Endothelial cell (in vitro differentiated cells): ENCODE data around the gene DPPA3. TPM values are rescaled to one million over a fixed set of nuclear protein-coding genes. Genes with fewer than 3 reads are reported as not detected.
"Not testable (repeated sequence)": the region's sequence is repeated elsewhere in the genome, so short reads cannot be mapped to it uniquely, and the experiment has no call there.

Experiments
- DNase-seq: peaks from one replicate; pipeline ENCODE4 v3.0.0; 2021; ENCODE audit warnings: low spot score
- H3K27ac Mint-ChIP-seq: one replicate; pipeline ENCODE4 v1.8.0; 2021; ENCODE audit warnings: mixed read lengths, inconsistent platforms; ENCODE audit not compliant: unreplicated experiment
- H3K27me3 Mint-ChIP-seq: one replicate; pipeline ENCODE4 v1.8.0; 2021; ENCODE audit warnings: mild to moderate bottlenecking, moderate library complexity, mixed read lengths, inconsistent platforms; ENCODE audit not compliant: unreplicated experiment
- H3K36me3 Mint-ChIP-seq: one replicate; pipeline ENCODE4 v1.8.0; 2021; ENCODE audit warnings: mild to moderate bottlenecking, low read depth, mixed read lengths, inconsistent platforms; ENCODE audit not compliant: unreplicated experiment
- H3K4me1 Mint-ChIP-seq: one replicate; pipeline ENCODE4 v1.8.0; 2021; ENCODE audit warnings: mild to moderate bottlenecking, mixed read lengths, inconsistent platforms; ENCODE audit not compliant: unreplicated experiment
- H3K4me3 Mint-ChIP-seq: one replicate; pipeline ENCODE4 v1.8.0; 2021; ENCODE audit warnings: mild to moderate bottlenecking, mixed read lengths, inconsistent platforms; ENCODE audit not compliant: unreplicated experiment
- H3K9me3 Mint-ChIP-seq: one replicate; pipeline ENCODE4 v1.8.0; 2021; ENCODE audit warnings: mixed read lengths, inconsistent platforms; ENCODE audit not compliant: unreplicated experiment
- long read RNA-seq: library from polyadenylated mRNA; unstranded; transcript quantifications from one replicate; pipeline ENCODE4 v2.0.0, GENCODE V29; 2020; ENCODE audit not compliant: unreplicated experiment
- total RNA-seq: library from RNA; stranded (reverse); fragmentation: NEBNext Ultra II Directional; extraction: Animal tissue kit (Norgen Biotek cat#: 25700); gene quantifications from one replicate; pipeline ENCODE4 v1.2.1, GENCODE V29; 2021; ENCODE audit not compliant: unreplicated experiment
- TF ChIP-seq, protein P1 (sequence below): fragments of 200-600 bp; sonication (generic); IDR thresholded peaks from one replicate; pipeline ENCODE4 v1.5.0; 2021; ENCODE audit warnings: antibody characterized with exemption; ENCODE audit not compliant: unreplicated experiment

The DPPA3 gene
- 0.26 TPM for total RNA-seq
- long read RNA-seq: 0 reads

DNA sequence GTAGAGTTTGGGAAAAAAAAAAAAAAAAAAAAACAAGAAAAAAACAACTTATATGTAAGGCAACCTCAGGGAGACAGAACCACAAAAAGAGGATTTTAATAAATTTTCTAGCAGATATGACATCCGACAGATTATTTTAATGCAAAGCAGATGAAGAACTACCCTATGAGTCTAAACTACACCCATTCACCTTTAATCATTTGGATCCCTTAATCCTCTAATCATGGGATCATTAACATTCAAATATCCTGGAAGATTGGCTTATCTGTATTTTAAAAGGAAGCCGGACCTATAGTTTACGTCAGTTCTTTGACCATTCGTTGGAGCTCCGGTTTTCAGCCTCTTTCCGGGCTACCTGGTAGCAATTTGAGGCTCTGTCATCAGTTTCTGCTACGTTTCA is at the start of gene DPPA3:
Gene DPPA3 (plus strand): TSS at position 301 of the 400 bp plus-strand sequence. CDS start 138 bp downstream, outside the sequence.
- DNase-seq: no peak
- Mint-ChIP-seq H3K4me3 (no peak within 1 kb of the TSS), H3K27me3 (peaks cover 1% of the 10 kb centered on the region), H3K9me3 (no peaks in the 10 kb centered on the region), H3K4me1 (no peaks in the 10 kb centered on the region), H3K36me3 (no peaks in the 10 kb centered on the region), H3K27ac (peak within 1 kb of the TSS; percentile 9)
- TF ChIP-seq, protein P1, sequence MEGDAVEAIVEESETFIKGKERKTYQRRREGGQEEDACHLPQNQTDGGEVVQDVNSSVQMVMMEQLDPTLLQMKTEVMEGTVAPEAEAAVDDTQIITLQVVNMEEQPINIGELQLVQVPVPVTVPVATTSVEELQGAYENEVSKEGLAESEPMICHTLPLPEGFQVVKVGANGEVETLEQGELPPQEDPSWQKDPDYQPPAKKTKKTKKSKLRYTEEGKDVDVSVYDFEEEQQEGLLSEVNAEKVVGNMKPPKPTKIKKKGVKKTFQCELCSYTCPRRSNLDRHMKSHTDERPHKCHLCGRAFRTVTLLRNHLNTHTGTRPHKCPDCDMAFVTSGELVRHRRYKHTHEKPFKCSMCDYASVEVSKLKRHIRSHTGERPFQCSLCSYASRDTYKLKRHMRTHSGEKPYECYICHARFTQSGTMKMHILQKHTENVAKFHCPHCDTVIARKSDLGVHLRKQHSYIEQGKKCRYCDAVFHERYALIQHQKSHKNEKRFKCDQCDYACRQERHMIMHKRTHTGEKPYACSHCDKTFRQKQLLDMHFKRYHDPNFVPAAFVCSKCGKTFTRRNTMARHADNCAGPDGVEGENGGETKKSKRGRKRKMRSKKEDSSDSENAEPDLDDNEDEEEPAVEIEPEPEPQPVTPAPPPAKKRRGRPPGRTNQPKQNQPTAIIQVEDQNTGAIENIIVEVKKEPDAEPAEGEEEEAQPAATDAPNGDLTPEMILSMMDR: no peak

DNA sequence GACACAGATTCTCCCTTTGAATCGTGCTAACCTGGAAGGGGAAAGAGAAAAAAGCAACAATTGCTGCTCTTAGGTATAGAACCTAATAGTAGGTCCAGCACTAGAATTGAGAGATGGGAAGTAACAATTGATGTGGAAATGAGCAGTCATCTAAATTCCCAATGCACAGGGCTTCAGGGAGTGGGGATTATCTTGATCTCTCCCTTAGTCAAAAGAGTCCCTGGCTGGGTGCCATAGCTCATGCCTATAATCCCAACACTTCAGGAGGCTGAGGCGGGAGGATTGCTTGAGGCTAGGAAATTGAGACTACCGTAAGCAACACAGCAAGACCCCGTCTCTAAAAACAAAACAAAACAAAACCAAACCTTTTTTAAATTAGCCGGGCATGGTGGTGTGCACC is 49.5 kb upstream of the DPPA3 start:
- H3K4me1 Mint-ChIP-seq: no peaks in the 10 kb centered on the region
- TF ChIP-seq, protein P1: no peak
- DNase-seq: no peak
- no peaks in the 10 kb centered on the region for H3K36me3 Mint-ChIP-seq
- H3K27ac Mint-ChIP-seq: no peak overlapping the region
- no peaks in the 10 kb centered on the region for H3K9me3 Mint-ChIP-seq
- H3K4me3 Mint-ChIP-seq: no peak overlapping the region
- H3K27me3 Mint-ChIP-seq: peaks cover 3% of the 10 kb centered on the region

DNA sequence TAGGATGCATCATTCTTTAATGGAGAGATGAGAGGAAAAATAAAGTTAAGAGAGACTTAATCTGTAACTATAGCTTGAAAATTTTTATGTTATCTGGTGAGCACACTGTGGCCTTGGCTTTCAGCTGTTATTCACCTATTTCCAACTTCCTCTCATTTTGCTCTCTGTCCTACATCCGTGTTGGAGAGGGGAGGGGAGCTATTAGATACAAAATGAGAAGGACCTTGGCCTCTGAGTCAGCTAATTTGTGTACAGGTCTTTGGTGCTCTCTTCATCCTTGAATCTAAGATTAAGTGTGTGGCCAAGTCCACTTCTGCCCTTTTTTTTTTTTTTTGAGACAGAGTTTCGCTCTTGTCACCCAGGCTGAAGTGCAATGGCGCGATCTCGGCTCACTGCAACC is 44.6 kb upstream of the DPPA3 start:
- no peak for DNase-seq
- no peaks in the 10 kb centered on the region for H3K4me1 Mint-ChIP-seq
- H3K27me3 Mint-ChIP-seq: peaks cover 3% of the 10 kb centered on the region
- no peaks in the 10 kb centered on the region for H3K36me3 Mint-ChIP-seq
- no peak overlapping the region for H3K27ac Mint-ChIP-seq
- H3K4me3 Mint-ChIP-seq: no peak overlapping the region
- H3K9me3 Mint-ChIP-seq: no peaks in the 10 kb centered on the region
- TF ChIP-seq, protein P1: no peak

DNA sequence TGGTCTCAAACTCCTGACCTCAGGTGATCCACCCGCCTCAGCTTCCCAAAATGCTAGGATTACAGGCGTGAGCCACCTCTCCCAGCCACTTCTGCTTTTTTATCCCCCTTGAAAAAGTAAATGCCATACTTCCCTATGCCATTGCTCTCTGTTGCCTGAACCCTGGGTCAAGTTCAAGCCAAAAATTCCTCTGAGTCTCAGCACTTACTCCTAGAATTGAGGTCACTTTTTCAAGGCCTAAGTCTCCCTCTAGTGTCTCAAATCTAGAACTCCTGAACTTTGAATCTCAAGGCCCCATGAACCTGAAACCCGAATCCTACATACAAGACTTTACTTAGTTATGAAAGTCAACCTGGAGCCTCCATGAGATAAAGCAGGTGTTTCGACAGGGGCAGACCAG is 44.1 kb upstream of the DPPA3 start:
- Mint-ChIP-seq H3K4me1 (no peaks in the 10 kb centered on the region), H3K36me3 (no peaks in the 10 kb centered on the region), H3K9me3 (no peaks in the 10 kb centered on the region), H3K27ac (no peak overlapping the region), H3K4me3 (no peak overlapping the region), H3K27me3 (peaks cover 3% of the 10 kb centered on the region)
- TF ChIP-seq, protein P1: peak; percentile 54
- no peak for DNase-seq

DNA sequence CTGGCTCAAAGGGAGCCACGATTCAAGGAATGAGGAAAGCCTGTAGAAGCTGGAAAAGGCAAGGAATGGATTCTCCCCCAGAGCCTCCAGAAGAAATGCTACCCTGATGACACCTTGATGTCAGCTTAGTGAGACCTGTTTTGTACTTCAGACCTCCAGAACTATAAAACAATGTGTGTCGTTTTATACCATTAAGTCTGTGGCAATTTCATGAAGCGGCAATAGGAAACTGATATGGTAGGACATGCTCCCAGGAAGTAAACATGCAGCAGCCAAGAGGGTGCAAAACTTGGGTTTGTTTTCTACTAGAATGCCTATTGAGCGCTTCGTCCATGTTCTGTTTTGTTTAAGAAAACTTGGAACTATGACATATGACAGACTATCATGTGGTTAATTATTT is 43.1 kb upstream of the DPPA3 start:
- no peak overlapping the region for H3K27ac Mint-ChIP-seq
- H3K27me3 Mint-ChIP-seq: no peaks in the 10 kb centered on the region
- H3K36me3 Mint-ChIP-seq: no peaks in the 10 kb centered on the region
- H3K4me3 Mint-ChIP-seq: no peak overlapping the region
- TF ChIP-seq, protein P1: no peak
- DNase-seq: no peak
- H3K9me3 Mint-ChIP-seq: no peaks in the 10 kb centered on the region
- H3K4me1 Mint-ChIP-seq: no peaks in the 10 kb centered on the region

DNA sequence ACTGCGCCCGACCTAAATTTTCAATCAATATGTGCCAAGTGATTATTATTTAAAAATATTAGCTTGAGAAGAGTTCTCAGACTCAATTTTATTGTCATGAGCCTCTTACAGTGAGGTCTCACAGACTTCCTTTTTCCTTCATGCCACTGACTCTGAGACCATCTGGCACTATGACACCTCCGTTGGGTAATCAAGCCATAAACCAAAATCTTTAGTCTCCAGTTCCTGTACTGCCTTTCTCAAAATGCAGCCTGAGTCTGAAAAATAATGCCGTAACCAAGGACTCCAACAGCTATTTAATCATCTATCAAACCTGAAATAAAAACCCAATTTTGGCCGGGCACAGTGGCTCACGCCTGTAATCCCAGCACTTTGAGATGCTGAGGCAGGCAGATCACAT is 35.8 kb upstream of the DPPA3 start:
- not testable (repeated sequence) for H3K27me3 Mint-ChIP-seq, H3K36me3 Mint-ChIP-seq, DNase-seq, H3K9me3 Mint-ChIP-seq, H3K4me3 Mint-ChIP-seq, H3K27ac Mint-ChIP-seq
- peaks cover 33% of the 10 kb centered on the region for H3K4me1 Mint-ChIP-seq

DNA sequence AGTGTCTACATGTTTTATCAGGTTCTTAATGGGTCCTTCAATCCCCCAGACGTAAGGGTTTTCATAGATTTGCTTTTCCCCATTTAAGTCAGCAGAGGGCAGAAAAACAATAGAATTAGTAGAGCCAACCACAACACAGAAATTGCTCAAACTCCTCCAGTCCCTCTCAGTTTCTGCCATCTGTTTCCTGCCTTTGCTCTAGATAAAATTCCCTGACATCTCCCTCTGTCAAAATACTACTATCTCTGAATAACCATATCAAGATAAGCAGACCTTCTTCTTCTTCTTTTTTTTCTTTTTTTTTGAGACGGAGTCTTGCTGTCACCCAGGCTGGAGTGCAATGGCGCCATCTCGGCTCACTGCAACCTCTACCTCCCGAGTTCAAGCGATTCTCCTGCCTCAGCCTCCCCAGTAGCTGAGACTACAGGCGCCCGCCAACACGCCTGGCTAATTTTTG is 33.8 kb upstream of the DPPA3 start:
- H3K36me3 Mint-ChIP-seq, H3K9me3 Mint-ChIP-seq, H3K27me3 Mint-ChIP-seq, H3K4me3 Mint-ChIP-seq: not testable (repeated sequence)
- Mint-ChIP-seq H3K27ac (peak overlapping the region; percentile 67), H3K4me1 (peaks cover 40% of the 10 kb centered on the region)
- peak; percentile 23 for DNase-seq
